CD4-positive, CD25-positive, alpha-beta regulatory T cell (primary cell): ENCODE data around the gene CYB561D2. TPM values are rescaled to one million over a fixed set of nuclear protein-coding genes. Genes with fewer than 3 reads are reported as not detected.

ENCODE experiments used
- ATAC-seq, 2 donors: fragments of 150-1000 bp; cut with Tn5 transposase; one replicate each; pipeline ENCODE4 v1.10.0; 2021; ENCODE audit warnings: low read depth in 2 of 2, moderate number of reproducible peaks in 2 of 2, moderate library complexity in 1 of 2
- DNase-seq, 3 donors: peaks; one replicate each; pipeline versions ENCODE4 v3.0.0 to v3.0.0-alpha.2; 2012 to 2022; ENCODE audit warnings: mixed read lengths in 1 of 3
- H3K27ac ChIP-seq: one replicate; pipeline ENCODE4 v1.7.0; 2013; ENCODE audit warnings: mild to moderate bottlenecking, low read length; ENCODE audit not compliant: insufficient read depth, poor library complexity, severe bottlenecking
- H3K27me3 ChIP-seq: one replicate; pipeline ENCODE4 v1.7.0; 2013; ENCODE audit warnings: low read length; ENCODE audit not compliant: control insufficient read depth, insufficient read depth
- H3K36me3 ChIP-seq: one replicate; pipeline ENCODE4 v1.7.0; 2013; ENCODE audit warnings: mild to moderate bottlenecking, low read length, moderate library complexity; ENCODE audit not compliant: control insufficient read depth, insufficient read depth
- H3K4me1 ChIP-seq: 2 replicates; pipeline ENCODE4 v1.7.0; 2013; ENCODE audit warnings: mild to moderate bottlenecking, low read length; ENCODE audit not compliant: insufficient read depth, control insufficient read depth, poor library complexity, severe bottlenecking
- H3K4me3 ChIP-seq: one replicate; pipeline ENCODE4 v1.7.0; 2013; ENCODE audit warnings: low read depth, mild to moderate bottlenecking, low read length, moderate library complexity
- H3K9me3 ChIP-seq, 2 experiments: 1 replicate in 1 of 2; 2 replicates in 1 of 2; pipeline ENCODE4 v1.7.0; 2013; ENCODE audit warnings: low read length in 2 of 2, mild to moderate bottlenecking in 1 of 2, moderate library complexity in 1 of 2; ENCODE audit not compliant: control insufficient read depth in 2 of 2
- H3K27ac Mint-ChIP-seq, 3 donors: one replicate each; pipeline ENCODE4 v1.8.0; 2020 to 2022; ENCODE audit warnings: mild to moderate bottlenecking in 3 of 3, mixed read lengths in 3 of 3, moderate library complexity in 2 of 3
- H3K27me3 Mint-ChIP-seq: one replicate; pipeline ENCODE4 v1.8.0; 2022; ENCODE audit warnings: mild to moderate bottlenecking, mixed read lengths
- H3K36me3 Mint-ChIP-seq: one replicate; pipeline ENCODE4 v1.8.0; 2020; ENCODE audit warnings: mixed read lengths
- H3K4me1 Mint-ChIP-seq, 4 donors: one replicate each; pipeline ENCODE4 v1.8.0; 2020 to 2022; ENCODE audit warnings: mixed read lengths in 4 of 4, mild to moderate bottlenecking in 1 of 4
- H3K4me3 Mint-ChIP-seq, 4 donors: one replicate each; pipeline ENCODE4 v1.8.0; 2020 to 2022; ENCODE audit warnings: mild to moderate bottlenecking in 4 of 4, mixed read lengths in 4 of 4, moderate library complexity in 3 of 4
- H3K9me3 Mint-ChIP-seq, 7 donors: one replicate each; pipeline ENCODE4 v1.8.0; 2020 to 2022; ENCODE audit warnings: mixed read lengths in 7 of 7, mild to moderate bottlenecking in 3 of 7, moderate library complexity in 2 of 7
- polyA plus RNA-seq, 4 donors: library from polyadenylated mRNA; unstranded; fragments of 300-500 nt; fragmentation: Illumina TruSeq; gene quantifications; one replicate each; pipeline ENCODE4 v1.2.3, GENCODE V29; 2021
- total RNA-seq: library from RNA; stranded (reverse); gene quantifications from one replicate; pipeline ENCODE4 v1.2.3, GENCODE V29; 2022

CYB561D2 gene
- total and polyA plus RNA-seq, 5 donors from 2014 or later = 28.5 to 92.2 (median 73.8) TPM

DNA sequence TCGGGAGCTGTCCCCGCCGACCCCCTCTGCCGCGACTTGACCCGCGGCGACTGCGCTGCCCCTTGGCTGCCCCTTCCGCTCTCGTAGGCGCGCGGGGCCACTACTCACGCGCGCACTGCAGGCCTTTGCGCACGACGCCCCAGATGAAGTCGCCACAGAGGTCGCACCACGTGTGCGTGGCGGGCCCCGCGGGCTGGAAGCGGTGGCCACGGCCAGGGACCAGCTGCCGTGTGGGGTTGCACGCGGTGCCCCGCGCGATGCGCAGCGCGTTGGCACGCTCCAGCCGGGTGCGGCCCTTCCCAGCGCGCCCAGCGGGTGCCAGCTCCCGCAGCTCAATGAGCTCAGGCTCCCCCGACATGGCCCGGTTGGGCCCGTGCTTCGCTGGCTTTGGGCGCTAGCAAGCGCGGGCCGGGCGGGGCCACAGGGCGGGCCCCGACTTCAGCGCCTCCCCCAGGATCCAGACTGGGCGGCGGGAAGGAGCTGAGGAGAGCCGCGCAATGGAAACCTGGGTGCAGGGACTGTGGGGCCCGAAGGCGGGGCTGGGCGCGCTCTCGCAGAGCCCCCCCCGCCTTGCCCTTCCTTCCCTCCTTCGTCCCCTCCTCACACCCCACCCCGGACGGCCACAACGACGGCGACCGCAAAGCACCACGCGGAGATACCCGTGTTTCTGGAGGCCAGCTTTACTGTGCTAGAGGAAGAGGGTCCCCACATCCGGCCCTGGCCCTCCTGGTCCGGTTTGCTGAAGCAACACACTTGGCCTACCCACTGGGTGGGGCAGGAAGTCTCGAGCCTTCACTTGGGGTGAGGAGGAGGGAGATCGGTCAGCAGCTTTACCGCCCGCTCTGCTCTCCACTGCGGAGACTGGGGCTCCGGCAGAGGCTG is 10.0 kb upstream of the CYB561D2 start, which contains the start of gene RASSF1:
Gene RASSF1 (minus strand): TSS at position 389 of the 882 bp plus-strand sequence. CDS start 31 bp downstream, at position 358.
- DNase-seq = peak; percentile 50 to 91 (median 62)
- no peaks in the 10 kb centered on the region for H3K27me3 Mint-ChIP-seq
- Histone ChIP-seq H3K9me3 (no peaks in the 10 kb centered on the region), H3K4me1 (peaks cover 69% of the 10 kb centered on the region), H3K27me3 (no peaks in the 10 kb centered on the region), H3K4me3 (peak within 1 kb of the TSS; percentile 83), H3K27ac (peak within 1 kb of the TSS; percentile 81), H3K36me3 (no peaks in the 10 kb centered on the region)
- peak in 1 of 2 donors; percentile 9 for ATAC-seq
- H3K27ac Mint-ChIP-seq = peak within 1 kb of the TSS; percentile 93 to 98 (median 93)
- H3K36me3 Mint-ChIP-seq = no peaks in the 10 kb centered on the region
- peak within 1 kb of the TSS; percentile 90 to 97 (median 94) for H3K4me3 Mint-ChIP-seq
- H3K9me3 Mint-ChIP-seq = peaks cover 0 to 3% (median 0%) of the 10 kb centered on the region in 7 donors
- peaks cover 20 to 70% (median 37%) of the 10 kb centered on the region in 4 donors for H3K4me1 Mint-ChIP-seq

DNA sequence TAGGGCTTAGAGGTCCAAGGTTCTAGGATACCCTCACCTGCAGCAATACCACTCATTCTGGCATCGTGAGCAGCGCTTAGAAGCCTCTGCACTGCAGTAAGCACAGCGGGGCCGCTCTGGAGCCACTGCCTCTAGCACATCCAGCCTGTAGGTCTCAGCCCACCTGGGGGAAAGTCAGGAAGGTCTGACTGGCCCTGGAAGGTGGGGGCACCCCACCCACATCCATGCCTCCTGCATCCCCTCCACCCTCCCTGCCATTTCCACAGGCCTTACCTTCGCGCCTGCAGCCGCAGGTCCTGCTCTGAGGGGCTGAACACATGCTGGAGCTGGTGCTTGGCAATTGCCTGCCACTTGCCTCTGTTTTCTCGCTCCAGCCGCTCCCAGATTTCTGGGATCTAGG is 9.1 kb upstream of the CYB561D2 start:
- no peak for ATAC-seq
- no peak for DNase-seq
- Mint-ChIP-seq H3K27me3 (no peaks in the 10 kb centered on the region), H3K9me3 (peaks cover 0 to 3% (median 0%) of the 10 kb centered on the region in 7 donors), H3K4me1 (peaks cover 14 to 70% (median 33%) of the 10 kb centered on the region in 4 donors), H3K4me3 (peak overlapping the region; percentile 82 to 97 (median 90)), H3K27ac (peak overlapping the region; percentile 83 to 93 (median 86)), H3K36me3 (no peaks in the 10 kb centered on the region)
- H3K27me3 ChIP-seq = no peaks in the 10 kb centered on the region
- peak overlapping the region; percentile 81 for H3K27ac ChIP-seq
- no peak overlapping the region for H3K4me3 ChIP-seq
- no peaks in the 10 kb centered on the region for H3K36me3 ChIP-seq
- H3K9me3 ChIP-seq = no peaks in the 10 kb centered on the region
- peaks cover 65% of the 10 kb centered on the region for H3K4me1 ChIP-seq

DNA sequence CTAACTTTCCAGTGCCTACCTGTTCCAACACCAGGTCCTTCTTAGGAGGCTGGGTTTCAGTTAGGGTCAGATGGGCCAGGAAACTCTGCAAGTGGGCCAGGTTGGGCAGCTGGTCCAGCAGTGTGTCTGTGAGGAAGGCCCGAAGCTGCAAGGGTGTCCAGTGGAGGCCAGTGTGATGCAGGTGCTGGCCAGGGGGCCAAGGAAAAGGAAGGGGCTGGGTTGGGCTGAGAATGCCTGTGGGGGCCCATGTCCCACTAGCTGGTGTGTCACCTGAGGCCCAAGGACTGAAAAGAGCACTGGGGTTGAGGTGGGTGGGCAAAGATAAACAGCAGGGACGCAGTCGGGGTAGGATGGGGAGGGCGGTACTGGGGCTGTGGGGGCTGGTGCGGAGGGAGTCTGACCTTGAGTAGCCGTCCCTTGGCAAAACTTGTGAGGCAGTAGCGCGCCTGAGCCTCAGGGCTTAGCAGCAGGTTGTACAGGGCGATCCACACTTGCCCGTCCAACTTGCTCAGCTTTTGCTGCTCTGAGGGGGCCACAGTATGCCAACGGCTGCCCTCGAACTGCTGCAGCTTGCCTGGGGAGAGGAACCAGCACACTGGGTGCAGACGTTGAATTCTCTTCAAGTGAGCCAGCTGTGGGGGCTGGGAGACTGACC is 8.5 kb upstream of the CYB561D2 start:
- Histone ChIP-seq H3K4me3 (no peak overlapping the region), H3K27me3 (no peaks in the 10 kb centered on the region), H3K36me3 (no peaks in the 10 kb centered on the region), H3K9me3 (no peaks in the 10 kb centered on the region), H3K4me1 (peaks cover 66% of the 10 kb centered on the region), H3K27ac (peak overlapping the region; percentile 81)
- H3K27ac Mint-ChIP-seq = peak overlapping the region in 2 of 3 donors; percentile 82 to 89
- no peaks in the 10 kb centered on the region for H3K36me3 Mint-ChIP-seq
- H3K27me3 Mint-ChIP-seq = no peaks in the 10 kb centered on the region
- peaks cover 12 to 73% (median 33%) of the 10 kb centered on the region in 4 donors for H3K4me1 Mint-ChIP-seq
- H3K9me3 Mint-ChIP-seq = peaks cover 0 to 3% (median 0%) of the 10 kb centered on the region in 7 donors
- no peak for ATAC-seq
- peak overlapping the region; percentile 79 to 94 (median 87) for H3K4me3 Mint-ChIP-seq
- no peak for DNase-seq

GRCh38 chr3:50342813-50343633 is 7.6 kb upstream of the CYB561D2 start:
- peaks cover 64% of the 10 kb centered on the region for H3K4me1 ChIP-seq
- peak overlapping the region in 1 of 3 donors; percentile 89 for H3K27ac Mint-ChIP-seq
- peaks cover 3% of the 10 kb centered on the region for H3K36me3 Mint-ChIP-seq
- no peaks in the 10 kb centered on the region for H3K9me3 ChIP-seq
- ATAC-seq (no peak), DNase-seq (no peak)
- peak overlapping the region in 2 of 4 donors; percentile 92 to 94 for H3K4me3 Mint-ChIP-seq
- no peak overlapping the region for H3K27ac ChIP-seq
- no peak overlapping the region for H3K4me3 ChIP-seq
- H3K27me3 Mint-ChIP-seq = no peaks in the 10 kb centered on the region
- no peaks in the 10 kb centered on the region for H3K27me3 ChIP-seq
- H3K4me1 Mint-ChIP-seq = peaks cover 16 to 75% (median 36%) of the 10 kb centered on the region in 4 donors
- peaks cover 4% of the 10 kb centered on the region for H3K36me3 ChIP-seq
- H3K9me3 Mint-ChIP-seq = peaks cover 0 to 2% (median 0%) of the 10 kb centered on the region in 7 donors

DNA sequence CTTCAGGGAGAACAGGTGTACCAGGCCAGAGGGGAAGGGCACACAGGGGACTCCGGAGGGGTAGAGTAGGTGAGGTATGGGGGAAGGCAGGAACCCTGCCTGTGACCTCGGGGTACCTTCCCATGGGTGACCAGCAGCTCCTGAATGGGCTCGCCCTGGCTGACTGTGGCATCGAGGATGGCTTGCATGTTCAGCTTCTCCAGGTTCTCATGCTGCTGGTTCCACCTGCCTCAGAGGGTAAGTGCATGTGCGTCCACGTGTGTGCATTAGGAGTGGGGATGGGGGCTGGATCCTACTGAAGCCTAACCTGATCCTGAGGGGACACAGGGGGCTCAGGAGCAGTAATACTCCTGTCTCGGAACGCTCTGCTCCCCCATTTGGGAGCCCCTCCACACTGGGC is 5.7 kb upstream of the CYB561D2 start:
- no peaks in the 10 kb centered on the region for H3K27me3 Mint-ChIP-seq
- H3K27ac Mint-ChIP-seq = peak overlapping the region in 1 of 3 donors; percentile 63
- H3K4me3 Mint-ChIP-seq = no peak overlapping the region
- H3K36me3 Mint-ChIP-seq = peaks cover 4% of the 10 kb centered on the region
- no peak for ATAC-seq
- H3K36me3 ChIP-seq = peaks cover 13% of the 10 kb centered on the region
- H3K9me3 Mint-ChIP-seq = no peaks in the 10 kb centered on the region
- peaks cover 5 to 75% (median 33%) of the 10 kb centered on the region in 4 donors for H3K4me1 Mint-ChIP-seq
- H3K27me3 ChIP-seq = no peaks in the 10 kb centered on the region
- H3K27ac ChIP-seq = no peak overlapping the region
- no peak for DNase-seq
- peaks cover 56% of the 10 kb centered on the region for H3K4me1 ChIP-seq
- H3K4me3 ChIP-seq = no peak overlapping the region
- no peaks in the 10 kb centered on the region for H3K9me3 ChIP-seq

DNA sequence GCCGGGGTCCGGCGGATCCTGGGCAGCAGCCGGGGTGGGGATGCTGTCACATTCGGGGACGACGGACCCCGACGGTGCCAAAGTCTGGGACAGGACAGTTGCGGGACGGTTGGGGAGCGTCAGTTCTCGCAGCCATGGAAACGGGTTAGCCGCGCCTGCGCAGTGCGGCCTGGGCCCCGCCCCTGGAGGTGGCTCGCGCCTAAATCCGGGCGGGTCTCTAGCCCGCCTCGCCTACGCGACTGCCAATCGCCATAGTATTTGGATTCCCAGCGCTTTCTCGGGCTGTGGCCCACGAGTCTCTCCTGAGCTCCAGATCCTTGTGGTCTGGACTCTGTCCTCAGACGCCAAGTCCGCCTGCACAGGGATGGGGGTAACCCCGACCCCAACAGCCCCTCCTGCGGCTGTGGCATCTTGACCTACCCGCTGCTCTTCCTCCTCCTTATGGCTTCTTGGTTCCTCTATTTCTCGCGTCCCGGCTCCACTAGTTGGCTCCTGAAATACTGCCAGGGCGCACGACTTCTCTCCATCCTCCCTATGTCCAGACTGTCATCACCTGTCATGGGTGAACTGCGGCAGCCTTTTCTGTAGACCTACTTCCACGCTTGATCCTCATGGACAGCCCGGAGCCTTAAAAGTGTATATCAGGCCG is 5.0 kb upstream of the CYB561D2 start, which contains the start of gene ZMYND10:
Gene ZMYND10 (minus strand): TSS at position 147 of the 649 bp plus-strand sequence. CDS start 153 bp downstream, outside the sequence.
- Mint-ChIP-seq H3K9me3 (no peaks in the 10 kb centered on the region), H3K4me1 (peaks cover 5 to 79% (median 38%) of the 10 kb centered on the region in 4 donors), H3K4me3 (peak within 1 kb of the TSS; percentile 27 to 89 (median 70)), H3K36me3 (peaks cover 4% of the 10 kb centered on the region), H3K27me3 (no peaks in the 10 kb centered on the region), H3K27ac (peak within 1 kb of the TSS; percentile 23 to 89 (median 62))
- peak within 1 kb of the TSS; percentile 37 for H3K4me3 ChIP-seq
- ATAC-seq = peak in 1 of 2 donors; percentile 22
- no peak within 1 kb of the TSS for H3K27ac ChIP-seq
- H3K4me1 ChIP-seq = peaks cover 54% of the 10 kb centered on the region
- DNase-seq = peak; percentile 72 to 77 (median 74)
- H3K9me3 ChIP-seq = no peaks in the 10 kb centered on the region
- peaks cover 13% of the 10 kb centered on the region for H3K36me3 ChIP-seq
- no peaks in the 10 kb centered on the region for H3K27me3 ChIP-seq
